ENCODE measurements around the gene SLC27A2.
"Not testable (repeated sequence)": the region's sequence is repeated elsewhere in the genome, so short reads cannot be mapped to it uniquely, and the experiment has no call there.

Gene SLC27A2

GRCh38 chr15:50164458-50164857, 17.5 kb upstream of the SLC27A2 start:
- DNase-seq: no peak

GRCh38 chr15:50166216-50166615, 15.8 kb upstream of the SLC27A2 start:
- DNase-seq: no peak

DNA sequence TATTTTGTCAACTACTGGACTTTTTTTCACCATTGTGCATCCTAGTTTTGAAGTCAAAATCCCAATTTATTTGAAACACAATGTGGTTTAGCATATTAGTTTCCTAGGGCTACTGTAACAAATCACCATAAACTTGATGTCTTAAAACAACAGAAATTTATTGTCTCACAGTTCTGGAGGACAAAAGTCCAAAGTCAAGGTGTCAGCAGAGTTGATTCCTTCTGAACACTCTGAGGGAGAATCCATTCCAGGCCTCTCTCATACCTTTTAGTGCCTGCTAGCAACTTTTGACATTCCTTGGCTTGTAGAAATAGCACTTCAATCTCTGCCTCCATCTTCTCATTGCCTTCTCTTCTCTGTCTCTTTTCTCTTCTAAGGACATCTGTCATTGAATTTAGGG, 14.9 kb upstream of the SLC27A2 start:
- no peak for DNase-seq

- no peak for DNase-seq
These were observed 13.6 kb upstream of the SLC27A2 start for GRCh38 chr15:50168379-50168778.

DNA sequence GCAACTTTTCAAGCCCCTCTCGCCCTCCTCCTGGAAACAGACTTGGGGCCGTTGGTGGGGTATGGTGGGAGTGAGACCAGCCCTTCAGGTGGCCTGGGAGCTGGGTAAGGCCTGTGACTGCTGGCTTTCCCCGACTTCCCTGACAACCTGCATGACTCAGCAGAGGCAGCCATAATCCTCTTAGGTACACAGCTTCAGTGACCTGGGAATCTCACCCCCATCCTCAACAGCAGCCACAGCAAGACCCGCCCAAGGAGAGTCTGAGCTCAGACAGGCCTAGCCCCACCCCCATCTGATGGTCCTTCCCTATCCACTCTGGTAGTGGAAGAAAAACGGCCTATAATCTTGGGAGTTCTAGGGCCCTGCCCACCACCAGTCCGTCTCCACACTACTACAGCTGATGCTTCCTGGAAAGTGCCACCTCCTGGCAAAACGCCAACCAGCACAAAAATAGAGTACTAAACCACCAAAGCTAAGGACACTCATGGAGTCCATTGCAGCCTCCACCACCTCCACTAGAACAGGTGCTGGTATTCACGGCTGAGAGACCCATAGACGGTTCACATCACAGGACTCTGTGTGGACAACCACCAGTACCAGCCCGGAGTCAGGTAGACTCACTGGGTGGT, 13.1 kb upstream of the SLC27A2 start:
- no peak for DNase-seq

- not testable (repeated sequence) for DNase-seq
These were observed 9.6 kb upstream of the SLC27A2 start for GRCh38 chr15:50172360-50172895.

DNA sequence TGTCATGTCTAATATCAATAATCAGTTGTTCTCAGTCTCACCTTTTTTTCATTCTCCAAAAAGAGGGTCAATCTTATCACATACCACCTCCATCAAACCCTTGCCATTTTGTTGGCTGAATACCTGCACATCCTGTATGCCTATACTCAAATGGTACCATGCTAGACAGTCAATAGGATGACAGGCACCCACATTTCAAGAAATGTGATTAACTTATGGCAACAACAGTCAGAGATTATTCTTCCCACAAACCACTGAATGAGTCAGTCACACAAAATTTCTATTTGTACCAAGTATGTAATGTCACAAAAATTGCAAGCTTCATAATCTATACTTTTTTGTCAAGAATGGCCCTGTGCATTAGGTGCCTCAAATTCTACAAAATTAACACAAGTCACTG, 5.1 kb upstream of the SLC27A2 start:
- DNase-seq: no peak

DNA sequence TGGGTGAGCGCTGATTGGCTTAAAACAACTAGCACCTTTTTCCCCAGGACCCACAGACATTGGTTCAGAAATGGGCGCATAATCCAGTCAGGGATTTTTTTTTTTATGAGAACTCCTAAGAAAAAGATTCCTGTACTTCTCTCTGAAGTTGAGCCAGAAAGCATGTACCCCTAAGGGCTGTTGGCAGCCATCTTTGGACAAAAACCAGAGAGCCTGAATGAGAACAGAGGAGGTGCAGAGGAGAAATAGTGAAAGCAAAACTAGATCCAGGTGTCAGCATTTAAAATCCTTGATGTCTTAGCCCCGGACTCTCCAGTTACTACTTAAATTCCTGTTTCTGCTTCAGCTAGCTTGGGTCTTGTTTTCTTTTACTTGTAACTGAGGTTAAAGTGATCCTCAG, 1.9 kb upstream of the SLC27A2 start:
- DNase-seq: no peak

DNA sequence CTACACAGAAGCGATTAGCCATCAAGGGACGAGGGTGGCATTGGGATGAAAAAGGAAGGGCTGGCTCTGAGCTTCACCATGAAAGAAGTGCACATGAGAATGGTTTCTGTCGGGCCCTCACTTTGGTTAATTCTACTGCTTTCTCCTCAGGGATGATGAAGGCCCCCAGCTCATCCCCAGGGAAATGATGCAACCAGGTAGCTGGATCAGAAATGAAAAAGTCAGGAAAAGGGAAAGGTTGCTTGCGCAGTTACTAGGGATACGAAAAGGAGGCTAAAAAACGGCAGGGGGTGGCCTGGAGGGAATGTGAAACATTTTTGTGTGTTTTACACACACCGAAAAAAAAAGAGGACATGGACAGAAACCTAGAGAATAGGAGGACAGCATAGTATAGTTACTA, 1.4 kb upstream of the SLC27A2 start:
- no peak for DNase-seq

- no peak for DNase-seq
These were observed 611 bp upstream of the SLC27A2 start for GRCh38 chr15:50181201-50181968.

GRCh38 chr15:50182219-50183013, 420 bp downstream of the SLC27A2 start:
- DNase-seq: peak; percentile 21

GRCh38 chr15:50183112-50183794, 1.3 kb downstream of the SLC27A2 start:
- DNase-seq: peak; percentile 10

GRCh38 chr15:50184863-50185504, 3.0 kb downstream of the SLC27A2 start:
- no peak for DNase-seq

GRCh38 chr15:50186090-50186489, 4.1 kb downstream of the SLC27A2 start:
- DNase-seq: no peak

GRCh38 chr15:50186752-50187151, 4.8 kb downstream of the SLC27A2 start:
- DNase-seq: no peak

DNA sequence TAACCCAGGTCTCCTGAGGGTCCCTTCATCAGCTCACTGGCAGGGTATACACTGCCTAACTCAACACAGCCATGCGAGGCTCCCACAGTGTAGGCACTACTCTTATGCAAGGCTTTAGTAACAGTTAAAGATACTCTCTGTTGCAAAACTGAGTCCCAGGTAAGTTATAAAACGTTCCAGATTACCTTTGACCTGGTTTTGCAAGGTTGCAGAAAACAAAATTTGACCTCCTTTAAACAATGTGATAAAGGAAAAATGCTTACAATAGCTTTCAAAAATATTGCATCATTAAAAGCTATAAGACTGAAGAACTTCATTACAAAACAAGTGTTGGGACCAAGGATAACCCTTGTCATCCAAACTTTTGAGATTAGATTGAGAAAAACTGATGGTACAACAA, 5.5 kb downstream of the SLC27A2 start:
- DNase-seq: no peak

DNA sequence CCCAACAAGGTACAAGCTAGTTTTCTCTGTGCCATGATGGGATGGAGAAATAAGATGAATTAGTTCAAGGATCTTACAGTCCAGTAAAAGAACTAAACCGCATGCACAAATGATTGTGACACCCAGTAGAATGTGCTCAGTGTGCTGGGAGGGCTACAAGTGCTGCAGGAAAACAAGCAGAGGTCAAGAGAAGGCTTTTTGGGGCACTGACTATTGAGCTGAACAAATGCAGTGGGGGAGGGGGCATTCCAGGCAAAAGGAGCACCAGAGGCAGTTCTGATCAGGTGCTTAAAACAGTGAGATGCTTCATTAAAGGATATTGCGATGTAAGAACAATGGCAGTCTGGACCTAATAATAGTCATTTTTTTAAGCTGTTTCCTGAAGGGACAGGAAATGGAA, 6.0 kb downstream of the SLC27A2 start:
- no peak for DNase-seq

GRCh38 chr15:50188793-50189192, 6.8 kb downstream of the SLC27A2 start:
- DNase-seq: not testable (repeated sequence)

DNA sequence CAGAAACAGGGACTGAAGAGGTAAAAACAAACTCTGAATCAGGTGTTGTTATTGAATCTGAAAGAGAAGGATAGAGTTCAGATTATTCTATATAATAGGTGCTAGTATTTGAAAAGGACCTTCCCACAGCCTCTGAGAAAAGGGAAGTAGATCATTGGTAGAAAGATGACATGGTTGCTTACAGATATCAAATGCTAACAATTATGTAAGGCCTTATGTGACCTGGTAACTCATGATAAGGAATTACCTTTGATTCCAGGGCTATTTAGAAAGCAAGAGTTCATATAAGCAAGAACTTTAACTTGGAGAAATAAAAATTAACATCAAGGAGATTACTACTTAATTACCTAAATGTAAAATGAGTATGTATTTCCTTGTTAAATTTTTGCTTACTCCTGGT, 7.6 kb downstream of the SLC27A2 start:
- no peak for DNase-seq

DNA sequence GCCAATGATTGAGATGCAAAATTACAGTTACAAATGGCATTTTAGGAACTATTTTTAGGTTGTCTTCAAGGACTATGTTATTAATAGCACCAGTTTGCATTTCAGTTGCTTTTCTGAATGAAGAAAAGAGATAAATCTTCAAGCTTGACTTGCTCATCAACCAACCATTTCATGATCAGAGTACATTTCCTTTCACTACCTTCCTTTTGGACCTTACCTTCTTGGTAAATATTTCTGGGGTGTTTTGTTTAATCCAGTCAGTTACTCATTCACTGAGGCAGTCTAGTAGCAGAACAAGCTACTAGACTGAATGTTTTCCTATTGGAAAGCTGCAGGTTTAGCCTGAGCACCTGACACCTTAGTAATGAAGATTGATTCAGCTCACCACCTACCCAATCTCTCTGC, 8.2 kb downstream of the SLC27A2 start:
- no peak for DNase-seq

GRCh38 chr15:50190723-50191122, 8.7 kb downstream of the SLC27A2 start:
- DNase-seq: no peak

GRCh38 chr15:50192164-50192563, 10.2 kb downstream of the SLC27A2 start:
- DNase-seq: no peak
